ENCODE data around the gene FBRSL1.

FBRSL1 gene

GRCh38 chr12:132539016-132539773, 49.2 kb downstream of the FBRSL1 start:
- no peak for TF ChIP-seq CTCF (IDR thresholded peaks at IDR 0.05; ENCODE audit: extremely low read depth, missing control alignments)
- DNase-seq (ENCODE audit: low spot score): no peak

GRCh38 chr12:132540436-132540835, 50.5 kb downstream of the FBRSL1 start:
- no peak for DNase-seq (ENCODE audit: low spot score)
- TF ChIP-seq CTCF (IDR thresholded peaks at IDR 0.05; ENCODE audit: extremely low read depth, missing control alignments): no peak

- TF ChIP-seq CTCF (IDR thresholded peaks at IDR 0.05; ENCODE audit: extremely low read depth, missing control alignments): no peak
- no peak for DNase-seq (ENCODE audit: low spot score)
Observed at GRCh38 chr12:132541200-132541599, 51.2 kb downstream of the FBRSL1 start.

GRCh38 chr12:132541996-132542395, 52.0 kb downstream of the FBRSL1 start:
- no peak for DNase-seq (ENCODE audit: low spot score)
- TF ChIP-seq CTCF (IDR thresholded peaks at IDR 0.05; ENCODE audit: extremely low read depth, missing control alignments): no peak

GRCh38 chr12:132542661-132543060, 52.7 kb downstream of the FBRSL1 start:
- no peak for DNase-seq (ENCODE audit: low spot score)
- no peak for TF ChIP-seq CTCF (IDR thresholded peaks at IDR 0.05; ENCODE audit: extremely low read depth, missing control alignments)

GRCh38 chr12:132543298-132544079, 53.5 kb downstream of the FBRSL1 start:
- no peak for DNase-seq (ENCODE audit: low spot score)
- TF ChIP-seq CTCF (IDR thresholded peaks at IDR 0.05; ENCODE audit: extremely low read depth, missing control alignments): no peak

- no peak for DNase-seq (ENCODE audit: low spot score)
- TF ChIP-seq CTCF (IDR thresholded peaks at IDR 0.05; ENCODE audit: extremely low read depth, missing control alignments): no peak
Observed at GRCh38 chr12:132544080-132544397, 54.1 kb downstream of the FBRSL1 start.
